Measurements from ENCODE around the gene ELOVL4. TPM values are rescaled to one million over a fixed set of nuclear protein-coding genes. Genes with fewer than 3 reads are reported as not detected.

ELOVL4 gene
- total and polyA plus RNA-seq, 2 of the 13 experiments (the other 11 are each of a cell fraction or from before 2014, with no cell fraction given) = 0.04 TPM; not detected in 1

DNA sequence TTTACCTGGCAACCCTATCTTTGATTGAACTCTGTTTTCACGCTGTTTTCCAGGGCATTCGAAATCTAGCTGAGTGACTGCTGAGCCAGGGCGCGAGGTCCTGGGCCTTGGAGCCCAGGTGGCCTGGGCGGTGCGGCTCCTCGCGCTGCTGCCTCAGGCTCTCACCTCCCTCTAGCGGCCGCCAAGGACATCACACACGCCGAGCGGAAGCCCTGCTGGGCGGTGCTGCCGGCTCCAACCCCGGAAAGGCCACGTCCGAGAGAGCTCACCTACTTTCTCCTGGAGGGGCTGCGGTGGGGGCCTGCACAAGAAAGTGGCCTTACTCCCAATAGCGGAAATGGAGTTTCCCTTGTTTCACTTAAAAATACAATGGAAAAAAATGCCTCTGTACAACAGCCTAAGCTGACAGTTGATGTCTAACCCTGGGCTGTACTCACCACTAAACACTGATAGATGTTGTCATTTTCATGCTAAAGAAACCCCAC, 77.7 kb downstream of the ELOVL4 start (continued):
- no peak for TF ChIP-seq PRDM10 (CRISPR knock-in tag; IDR thresholded peaks at IDR 0.05; ENCODE audit: low read depth)
- peak; percentile 52 for TF ChIP-seq HNRNPLL (IDR thresholded peaks at IDR 0.05; ENCODE audit: low read depth, low read length, poor library complexity, severe bottlenecking)
- no peak for TF ChIP-seq ZNF652 (CRISPR knock-in tag; IDR thresholded peaks at IDR 0.05; ENCODE audit: borderline replicate concordance, low read depth)
- peak; percentile 66; the same call in 1 of the 2 replicates for TF ChIP-seq BORCS8-MEF2B (CRISPR knock-in tag; IDR thresholded peaks at IDR 0.05)
- peak; percentile 77 for TF ChIP-seq ZFY (CRISPR knock-in tag; IDR thresholded peaks at IDR 0.05)
- no peak; the same call in 1 of the 2 replicates for TF ChIP-seq ZNF160 (CRISPR knock-in tag; IDR thresholded peaks at IDR 0.05)
- peak; percentile 57; the same call in 1 of the 2 replicates for TF ChIP-seq ZNF274 (CRISPR knock-in tag; IDR thresholded peaks at IDR 0.05)
- TF ChIP-seq ZNF713 (CRISPR knock-in tag; IDR thresholded peaks at IDR 0.05) = no peak

- Histone ChIP-seq H3K4me2 (ENCODE audit: low read depth, low read length) (peak overlapping the region; percentile 91), H3K79me2 (ENCODE audit: insufficient read depth, low read length) (no peaks in the 10 kb centered on the region), H4K20me1 (ENCODE audit: insufficient read depth, low read length) (no peaks in the 10 kb centered on the region), H3K9ac (ENCODE audit: insufficient read depth, low read depth, low read length) (no peak overlapping the region; the same call in 1 of the 2 replicates), H2AFZ (ENCODE audit: low read length) (no peak overlapping the region), H3K36me3 (replicated peaks in 1 of 2; ENCODE audit: control insufficient read depth in 1 of 2, insufficient read depth in 2 of 2, low read length in 2 of 2) (no peaks in the 10 kb centered on the region), H3K4me1 (ENCODE audit: insufficient read depth, low read length) (peaks cover 19% of the 10 kb centered on the region), H3K27ac (ENCODE audit: extremely low read length, insufficient read depth, low read length) (no peak overlapping the region), H3K9me3 (ENCODE audit: low read length) (no peaks in the 10 kb centered on the region), H3K4me3 (replicated peaks in 1 of 3; ENCODE audit: insufficient read depth in 1 of 3, low read depth in 2 of 3, low read length in 3 of 3) (peak overlapping the region in 1 of 3 experiments; percentile 48; a peak in 2 of 6 replicates), H3K27me3 (ENCODE audit: control insufficient read depth in 1 of 2, insufficient read depth in 2 of 2, low read length in 2 of 2) (peaks cover 0 to 8% of the 10 kb centered on the region in 2 experiments; a peak in 1 of 5 replicates)
- FAIRE-seq (no peak), ATAC-seq (peak; percentile 58), DNase-seq (ENCODE audit: low spot score) (no peak)
- WGBS (ENCODE audit: low lambda C conversion rate) = 7% methylated on average over 6 of the region's 6 CpGs
- intact Hi-C loops (cut with micrococcal nuclease; ENCODE audit: unreplicated experiment) = loop anchor here (2.0 to 5.0 kb wide), 3 partner anchors 54 to 1002 kb away; partner anchors contain the start of gene IRAK1BP1
- in situ Hi-C loops (cut with HindIII; ENCODE audit: extremely low pct_ligation_motif_present, low pct_unique_long_range_greater_than_20kb) = no loop called here
- ChIA-PET CTCF (ENCODE audit: low intra/inter-chr PET ratio, low total read pairs) (interaction anchor here (3.7 kb wide), 1 partner anchor 91 kb away, joined by 20 read pairs; no protein-coding TSS in a partner anchor), POLR2A (no interaction called here)
- no TSS peak for BruUV-seq (replicated peaks)
- TF ChIP-seq XRCC5 (optimal IDR thresholded peaks at IDR 0.05; ENCODE audit: low read length) (no peak), BRD4 (CRISPR knock-in tag; IDR thresholded peaks at IDR 0.05) (no peak), HNF4A (CRISPR knock-in tag; IDR thresholded peaks at IDR 0.05) (no peak), MIER3 (CRISPR knock-in tag; IDR thresholded peaks at IDR 0.05; ENCODE audit: borderline replicate concordance) (no peak), SCMH1 (CRISPR knock-in tag; IDR thresholded peaks at IDR 0.05; ENCODE audit: borderline replicate concordance) (no peak), RERE (CRISPR knock-in tag; IDR thresholded peaks at IDR 0.05; ENCODE audit: low read depth) (no peak), ZNF484 (CRISPR knock-in tag; IDR thresholded peaks at IDR 0.05; ENCODE audit: borderline replicate concordance, low read depth) (no peak)
Measured at GRCh38 chr6:79869184-79869583, 78.2 kb downstream of the ELOVL4 start.
